ENCODE measurements around the gene SDK1.

The SDK1 gene

DNA sequence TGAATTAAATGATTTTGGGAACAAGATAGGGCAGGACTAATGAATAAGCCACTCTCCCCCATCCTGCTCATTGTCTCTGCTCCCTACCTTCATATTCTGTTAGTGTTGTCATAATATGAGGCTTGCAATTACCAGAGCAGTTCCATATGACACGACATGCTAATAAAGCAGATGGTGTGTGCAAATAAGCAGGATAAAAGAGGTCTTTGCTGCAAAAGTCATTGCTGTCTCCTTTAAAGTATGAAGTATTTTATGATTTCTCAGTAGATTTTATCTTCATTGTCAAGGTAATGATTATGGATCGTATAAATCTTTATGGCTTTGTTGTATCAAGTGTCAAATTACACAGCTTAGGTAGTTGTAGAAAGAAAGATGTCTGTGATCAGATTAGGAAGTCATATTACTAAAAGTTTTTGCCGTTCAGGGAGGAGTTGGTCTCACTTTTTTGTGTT is 114.8 kb downstream of the SDK1 start (continued):
- TF ChIP-seq ZNF37A (tag by site-specific recombination; IDR thresholded peaks at IDR 0.05), result no peak
- TF ChIP-seq, protein P1, sequence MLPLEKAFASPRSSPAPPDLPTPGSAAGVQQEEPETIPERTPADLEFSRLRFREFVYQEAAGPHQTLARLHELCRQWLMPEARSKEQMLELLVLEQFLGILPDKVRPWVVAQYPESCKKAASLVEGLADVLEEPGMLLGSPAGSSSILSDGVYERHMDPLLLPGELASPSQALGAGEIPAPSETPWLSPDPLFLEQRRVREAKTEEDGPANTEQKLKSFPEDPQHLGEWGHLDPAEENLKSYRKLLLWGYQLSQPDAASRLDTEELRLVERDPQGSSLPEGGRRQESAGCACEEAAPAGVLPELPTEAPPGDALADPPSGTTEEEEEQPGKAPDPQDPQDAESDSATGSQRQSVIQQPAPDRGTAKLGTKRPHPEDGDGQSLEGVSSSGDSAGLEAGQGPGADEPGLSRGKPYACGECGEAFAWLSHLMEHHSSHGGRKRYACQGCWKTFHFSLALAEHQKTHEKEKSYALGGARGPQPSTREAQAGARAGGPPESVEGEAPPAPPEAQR (tag by site-specific recombination; IDR thresholded peaks at IDR 0.05), result no peak
- TF ChIP-seq ZNF184 (tag by site-specific recombination; IDR thresholded peaks at IDR 0.05), result no peak
- TF ChIP-seq ZNF112 (tag by site-specific recombination; IDR thresholded peaks at IDR 0.05), result no peak
- no peak for TF ChIP-seq KLF1 (tag by site-specific recombination; IDR thresholded peaks at IDR 0.05)
- TF ChIP-seq ZNF843 (tag by site-specific recombination; IDR thresholded peaks at IDR 0.05), result peak; percentile 94
- TF ChIP-seq, protein P2, sequence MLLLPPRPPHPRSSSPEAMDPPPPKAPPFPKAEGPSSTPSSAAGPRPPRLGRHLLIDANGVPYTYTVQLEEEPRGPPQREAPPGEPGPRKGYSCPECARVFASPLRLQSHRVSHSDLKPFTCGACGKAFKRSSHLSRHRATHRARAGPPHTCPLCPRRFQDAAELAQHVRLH (tag by site-specific recombination; IDR thresholded peaks at IDR 0.05), result peak; percentile 74; the same call in 1 of the 2 replicates
- no peak for TF ChIP-seq ZNF658 (tag by site-specific recombination; IDR thresholded peaks at IDR 0.05)
- TF ChIP-seq ZNF585B (tag by site-specific recombination; IDR thresholded peaks at IDR 0.05), result no peak
- no peak for TF ChIP-seq ZNF423 (tag by site-specific recombination; IDR thresholded peaks at IDR 0.05)
- TF ChIP-seq ZNF558 (tag by site-specific recombination; IDR thresholded peaks at IDR 0.05), result 0 out of 2 replicates have a peak, but pooled peaks have one; percentile 40
- peak; percentile 69; the same call in 1 of the 2 replicates for TF ChIP-seq BCL11A (tag by site-specific recombination; IDR thresholded peaks at IDR 0.05; ENCODE audit: low read depth)
- peak; percentile 71 for TF ChIP-seq FEZF1 (tag by site-specific recombination; IDR thresholded peaks at IDR 0.05)
- TF ChIP-seq ZNF596 (tag by site-specific recombination; IDR thresholded peaks at IDR 0.05), result no peak; the same call in 1 of the 2 replicates
- no peak for TF ChIP-seq ZNF248 (tag by site-specific recombination; IDR thresholded peaks at IDR 0.05)
- TF ChIP-seq ZBTB21 (tag by site-specific recombination; IDR thresholded peaks at IDR 0.05), result no peak
- peak; percentile 89 for TF ChIP-seq SP7 (tag by site-specific recombination; IDR thresholded peaks at IDR 0.05)
- no peak for TF ChIP-seq ZFP37 (tag by site-specific recombination; IDR thresholded peaks at IDR 0.05)
- TF ChIP-seq, protein P3, sequence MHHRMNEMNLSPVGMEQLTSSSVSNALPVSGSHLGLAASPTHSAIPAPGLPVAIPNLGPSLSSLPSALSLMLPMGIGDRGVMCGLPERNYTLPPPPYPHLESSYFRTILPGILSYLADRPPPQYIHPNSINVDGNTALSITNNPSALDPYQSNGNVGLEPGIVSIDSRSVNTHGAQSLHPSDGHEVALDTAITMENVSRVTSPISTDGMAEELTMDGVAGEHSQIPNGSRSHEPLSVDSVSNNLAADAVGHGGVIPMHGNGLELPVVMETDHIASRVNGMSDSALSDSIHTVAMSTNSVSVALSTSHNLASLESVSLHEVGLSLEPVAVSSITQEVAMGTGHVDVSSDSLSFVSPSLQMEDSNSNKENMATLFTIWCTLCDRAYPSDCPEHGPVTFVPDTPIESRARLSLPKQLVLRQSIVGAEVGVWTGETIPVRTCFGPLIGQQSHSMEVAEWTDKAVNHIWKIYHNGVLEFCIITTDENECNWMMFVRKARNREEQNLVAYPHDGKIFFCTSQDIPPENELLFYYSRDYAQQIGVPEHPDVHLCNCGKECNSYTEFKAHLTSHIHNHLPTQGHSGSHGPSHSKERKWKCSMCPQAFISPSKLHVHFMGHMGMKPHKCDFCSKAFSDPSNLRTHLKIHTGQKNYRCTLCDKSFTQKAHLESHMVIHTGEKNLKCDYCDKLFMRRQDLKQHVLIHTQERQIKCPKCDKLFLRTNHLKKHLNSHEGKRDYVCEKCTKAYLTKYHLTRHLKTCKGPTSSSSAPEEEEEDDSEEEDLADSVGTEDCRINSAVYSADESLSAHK (tag by site-specific recombination; IDR thresholded peaks at IDR 0.05), result peak; percentile 33; the same call in 1 of the 2 replicates
- no peak for TF ChIP-seq ZNF830 (tag by site-specific recombination; IDR thresholded peaks at IDR 0.05; ENCODE audit: low read depth)
- TF ChIP-seq, protein P4, sequence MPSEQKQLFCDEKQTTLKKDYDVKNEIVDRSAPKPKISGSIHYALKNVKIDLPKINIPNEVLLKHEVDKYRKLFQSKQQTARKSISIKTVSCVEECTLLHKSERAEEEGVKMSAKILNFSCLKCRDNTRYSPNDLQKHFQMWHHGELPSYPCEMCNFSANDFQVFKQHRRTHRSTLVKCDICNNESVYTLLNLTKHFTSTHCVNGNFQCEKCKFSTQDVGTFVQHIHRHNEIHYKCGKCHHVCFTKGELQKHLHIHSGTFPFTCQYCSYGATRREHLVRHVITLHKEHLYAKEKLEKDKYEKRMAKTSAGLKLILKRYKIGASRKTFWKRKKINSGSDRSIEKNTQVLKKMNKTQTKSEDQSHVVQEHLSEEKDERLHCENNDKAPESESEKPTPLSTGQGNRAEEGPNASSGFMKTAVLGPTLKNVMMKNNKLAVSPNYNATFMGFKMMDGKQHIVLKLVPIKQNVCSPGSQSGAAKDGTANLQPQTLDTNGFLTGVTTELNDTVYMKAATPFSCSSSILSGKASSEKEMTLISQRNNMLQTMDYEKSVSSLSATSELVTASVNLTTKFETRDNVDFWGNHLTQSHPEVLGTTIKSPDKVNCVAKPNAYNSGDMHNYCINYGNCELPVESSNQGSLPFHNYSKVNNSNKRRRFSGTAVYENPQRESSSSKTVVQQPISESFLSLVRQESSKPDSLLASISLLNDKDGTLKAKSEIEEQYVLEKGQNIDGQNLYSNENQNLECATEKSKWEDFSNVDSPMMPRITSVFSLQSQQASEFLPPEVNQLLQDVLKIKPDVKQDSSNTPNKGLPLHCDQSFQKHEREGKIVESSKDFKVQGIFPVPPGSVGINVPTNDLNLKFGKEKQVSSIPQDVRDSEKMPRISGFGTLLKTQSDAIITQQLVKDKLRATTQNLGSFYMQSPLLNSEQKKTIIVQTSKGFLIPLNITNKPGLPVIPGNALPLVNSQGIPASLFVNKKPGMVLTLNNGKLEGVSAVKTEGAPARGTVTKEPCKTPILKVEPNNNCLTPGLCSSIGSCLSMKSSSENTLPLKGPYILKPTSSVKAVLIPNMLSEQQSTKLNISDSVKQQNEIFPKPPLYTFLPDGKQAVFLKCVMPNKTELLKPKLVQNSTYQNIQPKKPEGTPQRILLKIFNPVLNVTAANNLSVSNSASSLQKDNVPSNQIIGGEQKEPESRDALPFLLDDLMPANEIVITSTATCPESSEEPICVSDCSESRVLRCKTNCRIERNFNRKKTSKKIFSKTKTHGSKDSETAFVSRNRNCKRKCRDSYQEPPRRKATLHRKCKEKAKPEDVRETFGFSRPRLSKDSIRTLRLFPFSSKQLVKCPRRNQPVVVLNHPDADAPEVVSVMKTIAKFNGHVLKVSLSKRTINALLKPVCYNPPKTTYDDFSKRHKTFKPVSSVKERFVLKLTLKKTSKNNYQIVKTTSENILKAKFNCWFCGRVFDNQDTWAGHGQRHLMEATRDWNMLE (tag by site-specific recombination; conservative IDR thresholded peaks at IDR 0.05; ENCODE audit: low read depth), result 0 out of 2 replicates have a peak, but pooled peaks have one; percentile 29
- peak; percentile 70 for TF ChIP-seq BCL11B (tag by site-specific recombination; IDR thresholded peaks at IDR 0.05; ENCODE audit: low read depth)
- 0 out of 2 replicates have a peak, but pooled peaks have one; percentile 33 for TF ChIP-seq ZNF629 (tag by site-specific recombination; IDR thresholded peaks at IDR 0.05)
- TF ChIP-seq ZSCAN30 (tag by site-specific recombination; IDR thresholded peaks at IDR 0.05), result peak; percentile 11; the same call in 1 of the 2 replicates
- TF ChIP-seq, protein P5, sequence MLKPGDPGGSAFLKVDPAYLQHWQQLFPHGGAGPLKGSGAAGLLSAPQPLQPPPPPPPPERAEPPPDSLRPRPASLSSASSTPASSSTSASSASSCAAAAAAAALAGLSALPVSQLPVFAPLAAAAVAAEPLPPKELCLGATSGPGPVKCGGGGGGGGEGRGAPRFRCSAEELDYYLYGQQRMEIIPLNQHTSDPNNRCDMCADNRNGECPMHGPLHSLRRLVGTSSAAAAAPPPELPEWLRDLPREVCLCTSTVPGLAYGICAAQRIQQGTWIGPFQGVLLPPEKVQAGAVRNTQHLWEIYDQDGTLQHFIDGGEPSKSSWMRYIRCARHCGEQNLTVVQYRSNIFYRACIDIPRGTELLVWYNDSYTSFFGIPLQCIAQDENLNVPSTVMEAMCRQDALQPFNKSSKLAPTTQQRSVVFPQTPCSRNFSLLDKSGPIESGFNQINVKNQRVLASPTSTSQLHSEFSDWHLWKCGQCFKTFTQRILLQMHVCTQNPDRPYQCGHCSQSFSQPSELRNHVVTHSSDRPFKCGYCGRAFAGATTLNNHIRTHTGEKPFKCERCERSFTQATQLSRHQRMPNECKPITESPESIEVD (tag by site-specific recombination; IDR thresholded peaks at IDR 0.05), result peak; percentile 98
- peak; percentile 40; the same call in 1 of the 2 replicates for TF ChIP-seq ZBTB8A (tag by site-specific recombination; IDR thresholded peaks at IDR 0.05)
- no peak for TF ChIP-seq SETDB1 (IDR thresholded peaks at IDR 0.05; ENCODE audit: insufficient read length, low read length)
- TF ChIP-seq, protein P6, sequence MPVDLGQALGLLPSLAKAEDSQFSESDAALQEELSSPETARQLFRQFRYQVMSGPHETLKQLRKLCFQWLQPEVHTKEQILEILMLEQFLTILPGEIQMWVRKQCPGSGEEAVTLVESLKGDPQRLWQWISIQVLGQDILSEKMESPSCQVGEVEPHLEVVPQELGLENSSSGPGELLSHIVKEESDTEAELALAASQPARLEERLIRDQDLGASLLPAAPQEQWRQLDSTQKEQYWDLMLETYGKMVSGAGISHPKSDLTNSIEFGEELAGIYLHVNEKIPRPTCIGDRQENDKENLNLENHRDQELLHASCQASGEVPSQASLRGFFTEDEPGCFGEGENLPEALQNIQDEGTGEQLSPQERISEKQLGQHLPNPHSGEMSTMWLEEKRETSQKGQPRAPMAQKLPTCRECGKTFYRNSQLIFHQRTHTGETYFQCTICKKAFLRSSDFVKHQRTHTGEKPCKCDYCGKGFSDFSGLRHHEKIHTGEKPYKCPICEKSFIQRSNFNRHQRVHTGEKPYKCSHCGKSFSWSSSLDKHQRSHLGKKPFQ (tag by site-specific recombination; IDR thresholded peaks at IDR 0.05), result peak; percentile 76

All from HEK293 (cell line).